ENCODE measurements around the gene DAAM2.

DNA sequence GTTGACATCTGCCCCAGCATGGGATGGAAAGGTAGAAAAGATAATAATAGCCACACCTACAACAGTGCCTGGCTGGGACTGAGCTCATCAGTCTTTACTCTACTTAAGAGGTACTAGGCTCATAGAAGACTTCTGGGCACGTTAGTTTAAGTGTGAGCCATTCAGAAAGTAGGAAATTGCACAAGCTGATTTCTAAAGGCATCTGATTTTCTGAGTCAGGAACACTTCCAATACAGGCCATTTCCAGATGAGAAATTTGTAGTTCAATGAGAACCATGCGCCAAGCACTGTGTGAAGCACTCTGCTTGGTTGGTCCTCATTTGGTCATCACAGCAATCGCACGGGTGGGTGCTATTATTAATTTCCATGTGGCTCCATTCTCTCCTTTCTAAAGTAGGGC lies 99.8 kb downstream of the DAAM2 start:
- TF ChIP-seq, protein P1, sequence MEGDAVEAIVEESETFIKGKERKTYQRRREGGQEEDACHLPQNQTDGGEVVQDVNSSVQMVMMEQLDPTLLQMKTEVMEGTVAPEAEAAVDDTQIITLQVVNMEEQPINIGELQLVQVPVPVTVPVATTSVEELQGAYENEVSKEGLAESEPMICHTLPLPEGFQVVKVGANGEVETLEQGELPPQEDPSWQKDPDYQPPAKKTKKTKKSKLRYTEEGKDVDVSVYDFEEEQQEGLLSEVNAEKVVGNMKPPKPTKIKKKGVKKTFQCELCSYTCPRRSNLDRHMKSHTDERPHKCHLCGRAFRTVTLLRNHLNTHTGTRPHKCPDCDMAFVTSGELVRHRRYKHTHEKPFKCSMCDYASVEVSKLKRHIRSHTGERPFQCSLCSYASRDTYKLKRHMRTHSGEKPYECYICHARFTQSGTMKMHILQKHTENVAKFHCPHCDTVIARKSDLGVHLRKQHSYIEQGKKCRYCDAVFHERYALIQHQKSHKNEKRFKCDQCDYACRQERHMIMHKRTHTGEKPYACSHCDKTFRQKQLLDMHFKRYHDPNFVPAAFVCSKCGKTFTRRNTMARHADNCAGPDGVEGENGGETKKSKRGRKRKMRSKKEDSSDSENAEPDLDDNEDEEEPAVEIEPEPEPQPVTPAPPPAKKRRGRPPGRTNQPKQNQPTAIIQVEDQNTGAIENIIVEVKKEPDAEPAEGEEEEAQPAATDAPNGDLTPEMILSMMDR (conservative IDR thresholded peaks at IDR 0.05; ENCODE audit: low read length) = no peak
- TF ChIP-seq EZH2phosphoT487 (IDR thresholded peaks at IDR 0.05; ENCODE audit: borderline replicate concordance) = no peak

All from Loucy (cell line).